Parathyroid adenoma (tissue), 2 donors: ENCODE measurements around the gene CSF3.

ENCODE experiments used
- H2AFZ ChIP-seq: fragments of 300-600 bp; sonication (generic); one replicate; pipeline ENCODE4 v1.7.0; 2017; ENCODE audit warnings: antibody characterized with exemption, mild to moderate bottlenecking
- H3K27ac ChIP-seq: fragments of 300-600 bp; sonication (generic); one replicate; pipeline ENCODE4 v1.7.0; 2017
- H3K27me3 ChIP-seq: fragments of 300-600 bp; sonication (generic); one replicate; pipeline ENCODE4 v1.7.0; 2017; ENCODE audit warnings: low read length; ENCODE audit not compliant: control insufficient read depth, insufficient read depth
- H3K36me3 ChIP-seq: fragments of 300-600 bp; sonication (generic); one replicate; pipeline ENCODE4 v1.7.0; 2017; ENCODE audit warnings: low read length; ENCODE audit not compliant: control insufficient read depth, insufficient read depth
- H3K4me1 ChIP-seq: fragments of 300-600 bp; sonication (generic); one replicate; pipeline ENCODE4 v1.7.0; 2017; ENCODE audit warnings: control low read depth
- H3K4me2 ChIP-seq: fragments of 300-600 bp; sonication (generic); one replicate; pipeline ENCODE4 v1.7.0; 2017; ENCODE audit warnings: low read length
- H3K4me3 ChIP-seq: fragments of 300-600 bp; sonication (generic); one replicate; pipeline ENCODE4 v1.7.0; 2017; ENCODE audit warnings: low read depth, low read length
- H3K79me2 ChIP-seq: fragments of 300-600 bp; sonication (generic); one replicate; pipeline ENCODE4 v1.7.0; 2017; ENCODE audit warnings: control low read depth
- H3K9ac ChIP-seq: fragments of 300-600 bp; sonication (generic); one replicate; pipeline ENCODE4 v1.7.0; 2017; ENCODE audit warnings: mild to moderate bottlenecking
- H3K9me3 ChIP-seq: fragments of 300-600 bp; sonication (generic); one replicate; pipeline ENCODE4 v1.7.0; 2017; ENCODE audit warnings: low read length; ENCODE audit not compliant: control insufficient read depth
- CTCF ChIP-seq: fragments of 300-600 bp; sonication (generic); IDR thresholded peaks from one replicate; pipeline ENCODE4 v1.7.0; 2017; ENCODE audit warnings: antibody characterized with exemption, mild to moderate bottlenecking
- donor health status: primary hyperparathyroidism.

CSF3 gene

GRCh38 chr17:39975801-39976200, 39.4 kb upstream of the CSF3 start:
- Histone ChIP-seq H3K36me3 (no peaks in the 10 kb centered on the region), H3K27me3 (no peaks in the 10 kb centered on the region), H3K9ac (no peak overlapping the region), H3K4me1 (peaks cover 18% of the 10 kb centered on the region), H3K79me2 (no peaks in the 10 kb centered on the region), H3K4me2 (no peak overlapping the region), H3K27ac (no peak overlapping the region), H3K9me3 (no peaks in the 10 kb centered on the region), H2AFZ (peak overlapping the region; percentile 24), H3K4me3 (no peak overlapping the region)
- no peak for TF ChIP-seq CTCF

- no peaks in the 10 kb centered on the region for H3K27me3 ChIP-seq
- no peak overlapping the region for H3K9ac ChIP-seq
These were observed 36.1 kb upstream of the CSF3 start for GRCh38 chr17:39979016-39979670.

GRCh38 chr17:39979893-39980350, 35.3 kb upstream of the CSF3 start:
- no peaks in the 10 kb centered on the region for H3K9me3 ChIP-seq
- TF ChIP-seq CTCF = no peak
- peak overlapping the region; percentile 85 for H3K4me3 ChIP-seq
- peak overlapping the region; percentile 96 for H3K4me2 ChIP-seq
- H3K36me3 ChIP-seq = no peaks in the 10 kb centered on the region
- no peaks in the 10 kb centered on the region for H3K27me3 ChIP-seq
- peaks cover 16% of the 10 kb centered on the region for H3K79me2 ChIP-seq
- H3K27ac ChIP-seq = peak overlapping the region; percentile 76
- peak overlapping the region; percentile 92 for H2AFZ ChIP-seq
- H3K9ac ChIP-seq = no peak overlapping the region
- peaks cover 4% of the 10 kb centered on the region for H3K4me1 ChIP-seq

More at GRCh38 chr17:39979016-39979670, 36.1 kb upstream of the CSF3 start:
- Histone ChIP-seq H3K4me3 (no peak overlapping the region), H3K9me3 (no peaks in the 10 kb centered on the region), H3K4me2 (no peak overlapping the region), H3K36me3 (no peaks in the 10 kb centered on the region), H2AFZ (peak overlapping the region; percentile 92), H3K4me1 (peaks cover 4% of the 10 kb centered on the region), H3K79me2 (peaks cover 10% of the 10 kb centered on the region), H3K27ac (no peak overlapping the region)
- TF ChIP-seq CTCF = no peak

- peak within 1 kb of the TSS; percentile 96 for H3K4me2 ChIP-seq
- peak within 1 kb of the TSS; percentile 92 for H2AFZ ChIP-seq
These were observed 34.7 kb upstream of the CSF3 start, which contains the start of gene PSMD3 for GRCh38 chr17:39980351-39981206. Gene PSMD3, plus strand, starts transcription at chr17:39980807. Its CDS starts 164 bp downstream, at chr17:39980971.

More at GRCh38 chr17:39980351-39981206, 34.7 kb upstream of the CSF3 start, which contains the start of gene PSMD3:
- Histone ChIP-seq H3K4me3 (peak within 1 kb of the TSS; percentile 85), H3K79me2 (peaks cover 16% of the 10 kb centered on the region), H3K36me3 (no peaks in the 10 kb centered on the region), H3K27ac (peak within 1 kb of the TSS; percentile 76), H3K9me3 (no peaks in the 10 kb centered on the region), H3K27me3 (no peaks in the 10 kb centered on the region), H3K9ac (peak within 1 kb of the TSS; percentile 96), H3K4me1 (peaks cover 4% of the 10 kb centered on the region)
- peak; percentile 94 for TF ChIP-seq CTCF
